IPS-20b (cell line): ENCODE results near the gene CDR2L.
"Not testable (repeated sequence)": the region's sequence is repeated elsewhere in the genome, so short reads cannot be mapped to it uniquely, and the experiment has no call there.

Experiments
- H3K27ac ChIP-seq: one replicate; pipeline ENCODE4 v1.5.1; 2013; ENCODE audit warnings: low read length
- H3K27me3 ChIP-seq: 2 replicates; pipeline ENCODE4 v1.6.1; 2013; ENCODE audit warnings: mild to moderate bottlenecking, low read length, inconsistent platforms; ENCODE audit not compliant: insufficient read depth
- H3K36me3 ChIP-seq: 2 replicates; pipeline ENCODE4 v1.6.1; 2013; ENCODE audit warnings: low read depth, mild to moderate bottlenecking, inconsistent platforms, low read length, moderate library complexity; ENCODE audit not compliant: insufficient read depth
- H3K4me1 ChIP-seq: 2 replicates; pipeline ENCODE4 v1.6.1; 2013; ENCODE audit warnings: mild to moderate bottlenecking, control low read depth, inconsistent platforms, low read length, moderate library complexity; ENCODE audit not compliant: insufficient read depth
- H3K4me3 ChIP-seq: 2 replicates; pipeline ENCODE4 v1.5.1; 2013; ENCODE audit warnings: mild to moderate bottlenecking, low read length, inconsistent platforms
- H3K9ac ChIP-seq: 2 replicates; pipeline ENCODE4 v1.6.1; 2013; ENCODE audit warnings: low read depth, mild to moderate bottlenecking, inconsistent platforms, low read length, moderate library complexity
- H3K9me3 ChIP-seq: 2 replicates; pipeline ENCODE4 v1.6.1; 2013; ENCODE audit warnings: mild to moderate bottlenecking, low read depth, low read length, inconsistent platforms; ENCODE audit not compliant: insufficient read depth

Gene CDR2L

GRCh38 chr17:75036643-75037268, 49.3 kb downstream of the CDR2L start:
- peak overlapping the region; percentile 30 for H3K27ac ChIP-seq
- no peak overlapping the region for H3K9ac ChIP-seq
- no peaks in the 10 kb centered on the region for H3K9me3 ChIP-seq
- no peak overlapping the region for H3K4me3 ChIP-seq
- H3K4me1 ChIP-seq = peaks cover 2% of the 10 kb centered on the region; the same call in 1 of the 2 replicates
- no peaks in the 10 kb centered on the region for H3K27me3 ChIP-seq
- H3K36me3 ChIP-seq = peaks cover 40% of the 10 kb centered on the region

GRCh38 chr17:75039238-75039637, 51.8 kb downstream of the CDR2L start:
- no peak overlapping the region for H3K4me3 ChIP-seq
- no peak overlapping the region for H3K9ac ChIP-seq
- H3K27ac ChIP-seq = no peak overlapping the region
- H3K4me1 ChIP-seq = peaks cover 19% of the 10 kb centered on the region; the same call in 1 of the 2 replicates
- peaks cover 47% of the 10 kb centered on the region for H3K36me3 ChIP-seq
- no peaks in the 10 kb centered on the region for H3K27me3 ChIP-seq
- H3K9me3 ChIP-seq = no peaks in the 10 kb centered on the region

GRCh38 chr17:75041656-75042280, 54.3 kb downstream of the CDR2L start:
- Histone ChIP-seq H3K9ac (peak overlapping the region; percentile 52; the same call in 1 of the 2 replicates), H3K27me3 (no peaks in the 10 kb centered on the region), H3K9me3 (no peaks in the 10 kb centered on the region), H3K27ac (no peak overlapping the region), H3K4me1 (peaks cover 24% of the 10 kb centered on the region; the same call in 1 of the 2 replicates), H3K4me3 (no peak overlapping the region), H3K36me3 (peaks cover 47% of the 10 kb centered on the region)

GRCh38 chr17:75043789-75044188, 56.4 kb downstream of the CDR2L start:
- H3K9ac ChIP-seq, H3K27me3 ChIP-seq, H3K9me3 ChIP-seq, H3K27ac ChIP-seq, H3K4me3 ChIP-seq: not testable (repeated sequence)
- peaks cover 40% of the 10 kb centered on the region for H3K36me3 ChIP-seq
- H3K4me1 ChIP-seq = peaks cover 29% of the 10 kb centered on the region; the same call in 1 of the 2 replicates

GRCh38 chr17:75044716-75045115, 57.3 kb downstream of the CDR2L start:
- H3K9ac ChIP-seq = peak overlapping the region; percentile 83
- H3K27me3 ChIP-seq = no peaks in the 10 kb centered on the region
- peaks cover 40% of the 10 kb centered on the region for H3K36me3 ChIP-seq
- peak overlapping the region; percentile 70 for H3K27ac ChIP-seq
- no peaks in the 10 kb centered on the region for H3K9me3 ChIP-seq
- H3K4me1 ChIP-seq = peaks cover 29% of the 10 kb centered on the region; the same call in 1 of the 2 replicates
- peak overlapping the region; percentile 93 for H3K4me3 ChIP-seq

GRCh38 chr17:75045946-75046406, 58.5 kb downstream of the CDR2L start:
- Histone ChIP-seq H3K36me3 (peaks cover 40% of the 10 kb centered on the region), H3K27ac (peak overlapping the region; percentile 94), H3K9ac (peak overlapping the region; percentile 95), H3K4me3 (peak overlapping the region; percentile 93), H3K4me1 (peaks cover 29% of the 10 kb centered on the region; the same call in 1 of the 2 replicates)
- H3K9me3 ChIP-seq, H3K27me3 ChIP-seq: not testable (repeated sequence)

GRCh38 chr17:75046407-75047289, 59.2 kb downstream of the CDR2L start, which contains the start of the genes ATP5PD and KCTD2:
Gene ATP5PD (minus strand): TSS chr17:75046969. CDS start chr17:75042650, 4,319 bp downstream.
Gene KCTD2 (plus strand): TSS chr17:75047225. CDS start chr17:75047251, 26 bp downstream.
- Histone ChIP-seq H3K9me3 (no peaks in the 10 kb centered on the region), H3K36me3 (peaks cover 38% of the 10 kb centered on the region), H3K4me3 (peak within 1 kb of the TSS; percentile 93), H3K4me1 (peaks cover 28% of the 10 kb centered on the region; the same call in 1 of the 2 replicates), H3K27ac (peak within 1 kb of the TSS; percentile 94), H3K9ac (peak within 1 kb of the TSS; percentile 95), H3K27me3 (no peaks in the 10 kb centered on the region)

- Histone ChIP-seq H3K27ac (no peak overlapping the region), H3K4me3 (peak overlapping the region; percentile 92), H3K4me1 (peaks cover 19% of the 10 kb centered on the region; the same call in 1 of the 2 replicates), H3K9ac (peak overlapping the region; percentile 79), H3K27me3 (no peaks in the 10 kb centered on the region), H3K36me3 (peaks cover 39% of the 10 kb centered on the region), H3K9me3 (no peaks in the 10 kb centered on the region)
Measured at GRCh38 chr17:75047398-75048098, 60.1 kb downstream of the CDR2L start.

GRCh38 chr17:75048249-75048878, 60.9 kb downstream of the CDR2L start:
- H3K9me3 ChIP-seq = no peaks in the 10 kb centered on the region
- no peak overlapping the region for H3K27ac ChIP-seq
- H3K4me3 ChIP-seq = peak overlapping the region; percentile 92
- peaks cover 47% of the 10 kb centered on the region for H3K36me3 ChIP-seq
- peaks cover 13% of the 10 kb centered on the region; the same call in 1 of the 2 replicates for H3K4me1 ChIP-seq
- no peaks in the 10 kb centered on the region for H3K27me3 ChIP-seq
- peak overlapping the region; percentile 79; the same call in 1 of the 2 replicates for H3K9ac ChIP-seq

GRCh38 chr17:75049057-75049456, 61.6 kb downstream of the CDR2L start:
- Histone ChIP-seq H3K27me3 (no peaks in the 10 kb centered on the region), H3K27ac (no peak overlapping the region), H3K4me1 (peaks cover 10% of the 10 kb centered on the region; the same call in 1 of the 2 replicates), H3K4me3 (peak overlapping the region; percentile 92; the same call in 1 of the 2 replicates), H3K9ac (no peak overlapping the region; the same call in 1 of the 2 replicates), H3K36me3 (peaks cover 54% of the 10 kb centered on the region), H3K9me3 (no peaks in the 10 kb centered on the region)
